HG03457 (cell line): ENCODE results near the gene ATP1B1.

Experiments used
- ATAC-seq: cut with Tn5 transposase; IDR thresholded peaks from one replicate; pipeline ENCODE4 v1.9.1; 2021; ENCODE audit warnings: moderate number of reproducible peaks; ENCODE audit not compliant: unreplicated experiment

ATP1B1 gene

GRCh38 chr1:169106095-169106920, at the start of gene ATP1B1:
TSS of gene ATP1B1 (plus strand) at chr1:169106690. CDS start at chr1:169106830, 140 bp downstream.
- peak; percentile 74 for ATAC-seq

DNA sequence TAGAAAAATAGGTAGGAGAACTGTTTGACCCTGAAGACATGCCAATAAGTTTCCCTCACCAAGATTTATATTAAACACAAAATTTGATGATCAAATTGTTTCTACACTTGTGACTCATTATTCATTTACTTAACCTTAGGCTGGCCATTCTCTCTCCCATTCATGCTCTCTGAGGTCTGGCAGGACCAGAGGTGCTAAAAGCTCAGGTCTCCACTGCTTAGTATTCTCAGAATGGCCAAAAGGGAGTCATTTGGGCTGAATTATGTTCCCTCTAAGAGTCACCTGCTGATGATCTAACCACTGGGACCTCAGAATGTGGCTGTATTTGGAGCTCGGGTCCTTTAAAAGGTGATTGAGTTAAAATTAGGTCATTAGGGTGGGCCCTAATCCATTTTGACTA, 47.1 kb upstream of the ATP1B1 start:
- ATAC-seq = no peak

- ATAC-seq = no peak
These were observed 46.3 kb upstream of the ATP1B1 start for GRCh38 chr1:169060043-169060722.

DNA sequence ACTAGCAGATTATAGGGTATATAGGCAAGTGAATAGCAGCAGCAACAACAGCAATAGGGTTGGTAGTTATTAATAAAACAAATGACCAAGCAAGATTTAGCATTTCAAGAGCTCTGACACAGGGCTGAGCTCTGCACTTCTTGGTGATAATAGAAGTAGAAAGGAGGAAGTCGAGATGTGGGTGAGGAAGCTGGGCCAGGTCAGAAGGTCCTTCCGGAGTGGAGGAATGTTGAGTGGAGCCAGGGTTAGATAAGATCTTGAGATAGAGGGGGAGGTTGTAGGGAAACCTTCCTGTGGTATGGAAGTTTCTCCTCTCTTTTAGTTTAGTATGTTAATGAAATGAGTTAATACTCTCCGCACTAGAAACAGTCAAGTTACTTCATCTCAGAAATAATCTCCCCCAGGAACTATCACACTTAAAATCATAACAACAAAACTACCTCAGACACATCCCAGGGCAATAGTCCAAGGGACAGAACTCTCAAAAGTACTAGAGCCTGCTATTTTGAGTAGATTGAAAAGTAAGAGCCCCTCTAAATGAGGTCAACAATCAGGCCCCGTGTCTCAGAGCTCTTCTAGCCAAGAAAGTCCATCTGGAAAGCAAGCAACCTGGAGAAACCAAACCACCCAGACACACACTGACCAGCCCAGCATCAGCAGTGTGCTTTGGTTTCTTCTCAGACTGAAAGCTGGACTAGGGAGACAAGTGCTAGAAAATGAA, 45.4 kb upstream of the ATP1B1 start:
- ATAC-seq = no peak

GRCh38 chr1:169062152-169062551, 44.3 kb upstream of the ATP1B1 start:
- no peak for ATAC-seq

DNA sequence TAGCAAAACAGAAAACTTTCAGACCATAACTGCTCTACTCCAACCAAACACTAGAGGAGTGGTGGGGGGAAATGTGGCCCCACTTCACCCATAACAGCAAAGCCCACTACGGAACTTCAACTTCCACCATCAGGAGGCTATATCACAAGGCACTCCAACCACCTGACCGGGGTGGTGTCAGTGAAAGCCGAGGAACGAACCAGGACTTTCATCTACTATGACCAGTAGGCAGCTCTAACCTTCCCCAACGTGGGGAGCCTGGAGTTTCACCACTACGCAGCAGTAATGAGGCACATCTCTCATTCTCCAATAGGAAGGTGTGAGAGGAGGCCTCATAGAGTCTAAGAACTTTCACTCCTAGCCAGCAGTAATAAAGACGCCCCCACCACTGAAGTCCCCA, 42.4 kb upstream of the ATP1B1 start:
- ATAC-seq = no peak

GRCh38 chr1:169070547-169070946, 35.9 kb upstream of the ATP1B1 start:
- no peak for ATAC-seq

- ATAC-seq = no peak
These were observed 35.5 kb upstream of the ATP1B1 start for GRCh38 chr1:169070958-169071357.

DNA sequence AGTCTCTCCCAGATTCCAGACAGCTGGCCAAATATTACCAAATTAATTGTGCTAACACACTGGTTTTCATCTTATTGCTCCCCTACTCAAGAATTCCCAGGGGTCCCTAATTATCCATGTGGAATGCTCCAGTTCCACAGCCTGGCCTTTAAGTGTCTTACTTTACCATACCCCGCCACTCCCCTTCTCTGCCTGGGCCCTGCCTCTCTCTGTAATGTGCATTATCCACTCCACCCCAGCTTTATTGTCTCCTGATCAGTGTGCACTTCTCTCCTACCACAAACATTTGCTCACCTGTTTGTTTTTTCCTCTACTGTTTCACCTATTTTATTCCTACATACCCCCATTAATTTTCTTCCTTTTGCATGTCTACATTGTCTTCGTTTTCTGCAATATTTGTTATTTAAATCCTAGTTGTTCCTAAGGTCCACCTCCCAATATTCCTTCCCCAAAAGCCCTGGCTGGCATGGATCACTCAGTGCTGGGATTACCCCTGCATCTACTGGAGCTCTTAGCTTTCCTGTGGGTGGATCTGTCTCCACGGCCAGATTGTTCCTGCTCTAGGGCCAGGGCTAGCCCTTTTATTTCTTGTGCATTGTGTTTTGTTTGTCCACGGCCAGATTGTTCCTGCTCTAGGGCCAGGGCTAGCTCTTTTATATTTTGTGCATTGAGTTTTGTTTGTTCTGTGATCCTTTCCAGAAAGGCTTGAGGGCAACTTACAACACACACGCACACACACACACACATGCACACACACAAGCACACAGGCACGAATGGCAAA, 33.4 kb upstream of the ATP1B1 start:
- no peak for ATAC-seq

GRCh38 chr1:169078163-169078883, 28.2 kb upstream of the ATP1B1 start:
- ATAC-seq = no peak

GRCh38 chr1:169081503-169082123, 24.9 kb upstream of the ATP1B1 start:
- ATAC-seq = no peak

- ATAC-seq = no peak
These were observed 20.6 kb upstream of the ATP1B1 start for GRCh38 chr1:169085911-169086310.

- no peak for ATAC-seq
These were observed 19.7 kb upstream of the ATP1B1 start for GRCh38 chr1:169086603-169087455.

- ATAC-seq = no peak
These were observed 18.6 kb upstream of the ATP1B1 start for GRCh38 chr1:169087876-169088275.

- ATAC-seq = no peak
These were observed 16.7 kb upstream of the ATP1B1 start for GRCh38 chr1:169089776-169090175.

- ATAC-seq = no peak
These were observed 16.1 kb upstream of the ATP1B1 start for GRCh38 chr1:169090308-169090899.

DNA sequence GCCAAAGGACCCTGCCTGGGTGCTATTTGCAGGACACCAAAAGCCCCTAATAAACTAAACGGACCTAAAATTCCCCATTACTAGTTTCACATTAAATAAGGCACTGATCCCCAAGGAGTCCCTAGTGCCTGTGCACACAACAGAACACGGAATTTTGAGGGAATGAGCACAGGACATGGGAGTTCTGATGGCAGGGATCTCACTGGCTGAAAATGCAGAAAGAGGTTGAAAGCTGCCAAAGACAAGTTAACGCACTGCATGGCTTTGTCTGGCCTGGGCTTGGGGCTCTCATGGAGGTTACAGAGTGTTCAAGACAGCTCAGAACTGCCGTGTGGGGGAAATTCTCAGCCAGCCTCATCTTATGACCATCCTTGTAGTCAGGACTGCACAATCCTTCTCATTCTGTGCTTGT, 15.6 kb upstream of the ATP1B1 start:
- ATAC-seq = peak; percentile 14

GRCh38 chr1:169091480-169091941, 15.0 kb upstream of the ATP1B1 start:
- ATAC-seq = peak; percentile 57
